ENCODE results near the gene ERLIN1.

Gene ERLIN1

GRCh38 chr10:100209303-100209702 is 23.5 kb upstream of the ERLIN1 start:
- H3K4me2 ChIP-seq (ENCODE audit: low read depth, low read length, poor library complexity, severe bottlenecking): no peak overlapping the region
- H3K9me2 ChIP-seq (replicated peaks; ENCODE audit: low read depth, low read length): no peaks in the 10 kb centered on the region
- H2AFZ ChIP-seq (ENCODE audit: low read length): no peak overlapping the region
- no peaks in the 10 kb centered on the region for H4K20me1 ChIP-seq (ENCODE audit: insufficient read depth, low read length, poor library complexity, severe bottlenecking)
- no peaks in the 10 kb centered on the region for H3K79me2 ChIP-seq (ENCODE audit: insufficient read depth, low read length)
- H3K9me3 ChIP-seq (ENCODE audit: insufficient read depth, low read depth, low read length): no peaks in the 10 kb centered on the region
- H3K9ac ChIP-seq (ENCODE audit: low read depth, low read length, poor library complexity, severe bottlenecking): no peak overlapping the region
- H3K27me3 ChIP-seq (ENCODE audit: insufficient read depth, low read length, poor library complexity, severe bottlenecking): no peaks in the 10 kb centered on the region
- H3K4me3 ChIP-seq (ENCODE audit: low read length, poor library complexity, severe bottlenecking): no peak overlapping the region
- H3K4me1 ChIP-seq (ENCODE audit: insufficient read depth, low read length, poor library complexity, severe bottlenecking): no peaks in the 10 kb centered on the region
- peaks cover 50% of the 10 kb centered on the region; the same call in 1 of the 2 replicates for H3K36me3 ChIP-seq (ENCODE audit: insufficient read depth, low read length)
- TF ChIP-seq, protein P1, sequence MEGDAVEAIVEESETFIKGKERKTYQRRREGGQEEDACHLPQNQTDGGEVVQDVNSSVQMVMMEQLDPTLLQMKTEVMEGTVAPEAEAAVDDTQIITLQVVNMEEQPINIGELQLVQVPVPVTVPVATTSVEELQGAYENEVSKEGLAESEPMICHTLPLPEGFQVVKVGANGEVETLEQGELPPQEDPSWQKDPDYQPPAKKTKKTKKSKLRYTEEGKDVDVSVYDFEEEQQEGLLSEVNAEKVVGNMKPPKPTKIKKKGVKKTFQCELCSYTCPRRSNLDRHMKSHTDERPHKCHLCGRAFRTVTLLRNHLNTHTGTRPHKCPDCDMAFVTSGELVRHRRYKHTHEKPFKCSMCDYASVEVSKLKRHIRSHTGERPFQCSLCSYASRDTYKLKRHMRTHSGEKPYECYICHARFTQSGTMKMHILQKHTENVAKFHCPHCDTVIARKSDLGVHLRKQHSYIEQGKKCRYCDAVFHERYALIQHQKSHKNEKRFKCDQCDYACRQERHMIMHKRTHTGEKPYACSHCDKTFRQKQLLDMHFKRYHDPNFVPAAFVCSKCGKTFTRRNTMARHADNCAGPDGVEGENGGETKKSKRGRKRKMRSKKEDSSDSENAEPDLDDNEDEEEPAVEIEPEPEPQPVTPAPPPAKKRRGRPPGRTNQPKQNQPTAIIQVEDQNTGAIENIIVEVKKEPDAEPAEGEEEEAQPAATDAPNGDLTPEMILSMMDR (conservative IDR thresholded peaks at IDR 0.05; ENCODE audit: low read length): no peak
- no peak for TF ChIP-seq EZH2phosphoT487 (IDR thresholded peaks at IDR 0.05; ENCODE audit: borderline replicate concordance)
- H3F3A ChIP-seq (ENCODE audit: low read depth): no peaks in the 10 kb centered on the region

GRCh38 chr10:100208276-100208675 is 22.4 kb upstream of the ERLIN1 start:
- H4K20me1 ChIP-seq (ENCODE audit: insufficient read depth, low read length, poor library complexity, severe bottlenecking): no peaks in the 10 kb centered on the region
- peaks cover 52% of the 10 kb centered on the region; the same call in 1 of the 2 replicates for H3K36me3 ChIP-seq (ENCODE audit: insufficient read depth, low read length)

GRCh38 chr10:100204370-100204769 is 18.5 kb upstream of the ERLIN1 start:
- TF ChIP-seq, protein P1 (conservative IDR thresholded peaks at IDR 0.05; ENCODE audit: low read length): no peak
- no peak for TF ChIP-seq EZH2phosphoT487 (IDR thresholded peaks at IDR 0.05; ENCODE audit: borderline replicate concordance)
- Histone ChIP-seq H3K27me3 (ENCODE audit: insufficient read depth, low read length, poor library complexity, severe bottlenecking) (no peaks in the 10 kb centered on the region), H3K4me1 (ENCODE audit: insufficient read depth, low read length, poor library complexity, severe bottlenecking) (no peaks in the 10 kb centered on the region), H3K9ac (ENCODE audit: low read depth, low read length, poor library complexity, severe bottlenecking) (no peak overlapping the region), H3K4me3 (ENCODE audit: low read length, poor library complexity, severe bottlenecking) (no peak overlapping the region), H3K79me2 (ENCODE audit: insufficient read depth, low read length) (no peaks in the 10 kb centered on the region), H2AFZ (ENCODE audit: low read length) (no peak overlapping the region), H4K20me1 (ENCODE audit: insufficient read depth, low read length, poor library complexity, severe bottlenecking) (no peaks in the 10 kb centered on the region), H3K36me3 (ENCODE audit: insufficient read depth, low read length) (peaks cover 74% of the 10 kb centered on the region; the same call in 1 of the 2 replicates), H3F3A (ENCODE audit: low read depth) (no peaks in the 10 kb centered on the region), H3K9me3 (ENCODE audit: insufficient read depth, low read depth, low read length) (no peaks in the 10 kb centered on the region), H3K9me2 (replicated peaks; ENCODE audit: low read depth, low read length) (no peaks in the 10 kb centered on the region), H3K4me2 (ENCODE audit: low read depth, low read length, poor library complexity, severe bottlenecking) (no peak overlapping the region)

More at GRCh38 chr10:100208276-100208675, 22.4 kb upstream of the ERLIN1 start:
- H3K9me2 ChIP-seq (replicated peaks; ENCODE audit: low read depth, low read length): no peaks in the 10 kb centered on the region
- H2AFZ ChIP-seq (ENCODE audit: low read length): no peak overlapping the region
- no peaks in the 10 kb centered on the region for H3K79me2 ChIP-seq (ENCODE audit: insufficient read depth, low read length)
- no peak overlapping the region for H3K4me2 ChIP-seq (ENCODE audit: low read depth, low read length, poor library complexity, severe bottlenecking)
- no peak overlapping the region for H3K4me3 ChIP-seq (ENCODE audit: low read length, poor library complexity, severe bottlenecking)
- H3F3A ChIP-seq (ENCODE audit: low read depth): no peaks in the 10 kb centered on the region
- no peaks in the 10 kb centered on the region for H3K9me3 ChIP-seq (ENCODE audit: insufficient read depth, low read depth, low read length)
- no peaks in the 10 kb centered on the region for H3K4me1 ChIP-seq (ENCODE audit: insufficient read depth, low read length, poor library complexity, severe bottlenecking)
- no peaks in the 10 kb centered on the region for H3K27me3 ChIP-seq (ENCODE audit: insufficient read depth, low read length, poor library complexity, severe bottlenecking)
- H3K9ac ChIP-seq (ENCODE audit: low read depth, low read length, poor library complexity, severe bottlenecking): no peak overlapping the region
- TF ChIP-seq EZH2phosphoT487 (IDR thresholded peaks at IDR 0.05; ENCODE audit: borderline replicate concordance): no peak
- TF ChIP-seq, protein P1 (conservative IDR thresholded peaks at IDR 0.05; ENCODE audit: low read length): no peak

Data from Loucy (cell line).